OCI-LY3 (cell line): ENCODE results near the gene TTC28.
"Not testable (repeated sequence)": the region's sequence is repeated elsewhere in the genome, so short reads cannot be mapped to it uniquely, and the experiment has no call there.

Source experiments
- EZH2phosphoT487 ChIP-seq: fragments of 200-600 bp; shearing (Covaris generic); IDR thresholded peaks from 2 replicates; pipeline ENCODE4 v1.6.1; 2018; ENCODE audit warnings: antibody characterized with exemption, mixed run types, low read depth
- TF ChIP-seq, protein P1 (sequence below): fragments of 200-600, 300-600 bp; sonication (generic); IDR thresholded peaks from 2 replicates; pipeline ENCODE4 v1.5.1; 2014; ENCODE audit warnings: antibody characterized with exemption, low read length, low read depth

DNA sequence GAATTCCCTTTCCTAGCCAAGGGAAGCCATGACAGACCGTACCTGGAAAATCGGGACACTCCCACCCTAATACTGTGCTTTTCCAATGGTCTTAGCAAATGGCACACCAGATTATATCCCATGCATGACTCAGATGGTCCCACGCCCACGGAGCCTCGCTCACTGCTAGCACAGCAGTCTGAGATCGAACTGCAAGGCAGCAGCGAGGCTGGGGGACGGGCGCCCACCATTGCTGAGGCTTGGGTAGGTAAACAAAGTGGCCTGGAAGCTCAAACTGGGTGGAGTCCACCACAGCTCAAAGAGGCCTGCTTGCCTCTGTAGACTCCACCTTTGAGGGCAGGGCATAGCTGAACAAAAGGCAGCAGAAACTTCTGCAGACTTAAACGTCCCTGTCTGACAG, 150.5 kb downstream of the TTC28 start:
- TF ChIP-seq, protein P1, sequence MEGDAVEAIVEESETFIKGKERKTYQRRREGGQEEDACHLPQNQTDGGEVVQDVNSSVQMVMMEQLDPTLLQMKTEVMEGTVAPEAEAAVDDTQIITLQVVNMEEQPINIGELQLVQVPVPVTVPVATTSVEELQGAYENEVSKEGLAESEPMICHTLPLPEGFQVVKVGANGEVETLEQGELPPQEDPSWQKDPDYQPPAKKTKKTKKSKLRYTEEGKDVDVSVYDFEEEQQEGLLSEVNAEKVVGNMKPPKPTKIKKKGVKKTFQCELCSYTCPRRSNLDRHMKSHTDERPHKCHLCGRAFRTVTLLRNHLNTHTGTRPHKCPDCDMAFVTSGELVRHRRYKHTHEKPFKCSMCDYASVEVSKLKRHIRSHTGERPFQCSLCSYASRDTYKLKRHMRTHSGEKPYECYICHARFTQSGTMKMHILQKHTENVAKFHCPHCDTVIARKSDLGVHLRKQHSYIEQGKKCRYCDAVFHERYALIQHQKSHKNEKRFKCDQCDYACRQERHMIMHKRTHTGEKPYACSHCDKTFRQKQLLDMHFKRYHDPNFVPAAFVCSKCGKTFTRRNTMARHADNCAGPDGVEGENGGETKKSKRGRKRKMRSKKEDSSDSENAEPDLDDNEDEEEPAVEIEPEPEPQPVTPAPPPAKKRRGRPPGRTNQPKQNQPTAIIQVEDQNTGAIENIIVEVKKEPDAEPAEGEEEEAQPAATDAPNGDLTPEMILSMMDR, result not testable (repeated sequence)
- TF ChIP-seq EZH2phosphoT487, result not testable (repeated sequence)
